NCI-H1105 (cell line): ENCODE data around the gene IKZF1.

Experiments used
- DNase-seq: peaks from one replicate; lab custom pipeline; 2025; lab: John Stamatoyannopoulos, UW

The IKZF1 gene

DNA sequence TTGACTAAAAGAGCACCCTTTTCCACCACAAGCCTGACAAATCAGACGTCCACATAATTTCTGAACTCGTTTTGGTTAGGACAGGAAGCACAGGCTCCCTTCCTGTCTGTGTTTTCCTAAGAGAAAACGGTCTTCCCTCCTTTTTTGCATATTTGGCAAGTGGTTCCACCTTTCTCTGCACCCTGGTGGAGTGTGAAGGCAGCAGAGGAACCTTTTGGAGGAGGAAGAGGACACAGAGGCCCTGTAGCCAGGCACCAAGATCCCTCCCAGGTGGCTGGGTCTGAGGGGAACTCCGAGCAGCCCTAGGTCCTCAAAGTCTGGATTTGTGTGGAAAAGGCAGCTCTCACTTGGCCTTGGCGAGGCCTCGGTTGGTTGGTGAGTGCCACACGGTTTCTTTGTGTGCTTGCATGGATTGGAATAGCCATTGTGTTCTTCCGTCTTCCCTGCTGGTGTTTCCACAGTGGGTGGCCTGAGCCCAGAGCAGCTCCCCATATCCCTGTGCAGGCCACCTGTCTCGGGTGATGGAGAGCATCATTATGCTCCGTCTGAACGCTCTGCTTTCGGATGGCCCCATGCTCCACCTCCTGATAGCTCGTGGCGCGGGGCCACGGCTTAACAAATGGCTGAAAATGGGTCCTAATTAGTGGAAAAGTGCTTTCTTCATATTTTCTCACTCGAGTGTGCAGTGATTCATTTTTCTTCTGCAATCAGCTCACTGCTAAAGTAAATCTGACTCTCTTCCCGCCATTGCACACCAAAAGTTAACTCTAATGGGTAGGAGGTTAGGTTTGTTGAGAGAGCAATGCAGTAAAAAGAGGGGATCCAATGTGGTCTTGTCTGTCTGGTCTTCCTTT lies 4.2 kb downstream of the IKZF1 start:
- DNase-seq: no peak

DNA sequence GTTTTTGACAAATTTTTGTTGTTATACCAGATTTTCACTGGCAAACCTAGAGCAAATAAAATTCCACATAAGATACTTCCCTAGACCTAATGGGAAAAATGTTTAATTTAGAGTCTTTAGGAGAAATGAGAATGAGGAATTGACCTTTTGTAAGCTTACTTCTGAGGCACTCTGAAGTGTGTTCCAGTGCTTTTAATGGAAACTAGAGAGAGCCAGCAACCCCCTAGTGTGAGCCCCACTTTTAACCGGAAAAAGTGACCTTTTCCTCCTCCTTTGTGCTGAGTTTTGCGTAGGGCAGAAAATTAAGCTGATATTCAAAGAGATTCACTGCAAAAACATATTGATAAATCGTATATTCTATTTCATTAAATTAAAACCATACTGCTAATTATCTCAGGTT lies 5.2 kb downstream of the IKZF1 start:
- DNase-seq: no peak

DNA sequence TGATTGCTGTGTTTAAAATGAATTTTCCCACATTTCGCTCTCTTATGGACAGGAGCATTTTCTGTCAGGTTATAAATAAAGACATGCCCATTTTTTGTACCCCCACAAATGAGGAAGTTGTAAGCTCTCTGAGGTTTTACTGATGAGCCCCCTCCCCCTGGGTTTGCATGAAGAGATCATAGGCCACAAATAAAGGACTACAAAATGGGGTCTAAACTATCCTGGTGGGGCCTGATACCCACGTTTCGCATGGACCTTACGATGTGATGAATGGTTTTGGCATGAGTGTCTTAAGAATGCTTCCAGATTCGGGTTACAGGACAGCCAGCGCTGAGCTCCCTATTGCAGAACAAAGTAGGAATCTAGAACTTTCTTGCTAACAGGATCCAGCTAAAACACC lies 5.8 kb downstream of the IKZF1 start:
- DNase-seq: no peak

DNA sequence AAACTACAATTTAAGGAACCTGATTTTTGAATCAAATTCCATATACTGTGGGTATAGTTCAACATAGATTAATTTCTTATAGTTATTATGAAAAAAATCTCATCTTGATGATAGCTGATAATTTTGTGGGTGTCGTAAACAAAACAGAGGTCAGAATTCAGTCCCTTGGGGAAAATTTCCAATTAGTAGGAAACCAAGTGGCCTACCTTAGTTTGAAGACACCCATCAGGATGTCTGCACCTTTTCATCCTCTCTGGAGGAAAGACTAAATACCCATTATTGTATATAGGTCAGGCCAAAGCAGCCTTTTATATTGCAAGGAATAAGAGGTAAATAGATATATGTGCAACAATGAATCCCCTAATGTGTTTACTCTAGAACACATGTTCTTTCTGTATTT lies 6.4 kb downstream of the IKZF1 start:
- DNase-seq: no peak

DNA sequence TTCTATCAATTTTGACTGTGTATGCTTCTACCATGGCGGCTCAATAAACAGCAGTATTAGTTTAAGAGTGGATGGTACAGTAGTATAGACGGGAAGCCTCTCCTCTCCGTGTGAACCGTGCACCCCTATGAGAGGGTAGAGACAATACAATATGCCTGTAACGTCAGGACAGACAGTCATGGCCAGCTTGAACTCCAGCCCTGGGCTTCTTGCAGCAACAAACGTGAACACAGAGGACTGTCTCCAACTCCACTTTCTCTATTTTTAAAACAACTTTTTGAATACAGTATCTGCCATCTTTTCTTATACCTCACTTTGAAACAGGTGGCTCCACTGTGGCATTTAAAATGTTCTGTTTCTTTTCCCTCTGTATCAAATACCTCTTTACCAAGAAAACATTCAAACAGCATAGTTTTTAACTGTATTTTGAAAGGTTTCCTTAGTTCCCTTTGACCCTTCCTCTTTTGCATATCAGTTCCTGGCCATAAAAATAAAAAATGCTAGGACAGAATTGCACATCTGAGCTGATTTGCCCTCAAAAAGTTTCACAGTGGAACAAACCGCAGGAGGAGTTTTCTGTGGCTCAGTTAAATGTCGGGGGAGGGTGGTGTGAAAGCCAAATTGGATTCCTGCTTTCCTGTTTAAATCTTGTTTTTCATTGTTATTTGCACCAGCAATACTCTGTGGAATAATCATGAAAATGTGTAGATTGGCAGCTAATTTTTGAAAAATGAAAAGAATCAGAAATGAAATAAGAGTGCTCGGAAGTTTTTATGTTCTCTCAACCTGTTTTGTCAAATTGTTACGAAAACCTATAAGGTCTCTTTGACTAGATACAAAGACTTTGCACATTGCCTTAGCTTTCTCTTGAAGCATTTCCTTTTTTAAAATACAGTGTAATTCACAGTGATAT lies 8.0 kb downstream of the IKZF1 start:
- DNase-seq: no peak

DNA sequence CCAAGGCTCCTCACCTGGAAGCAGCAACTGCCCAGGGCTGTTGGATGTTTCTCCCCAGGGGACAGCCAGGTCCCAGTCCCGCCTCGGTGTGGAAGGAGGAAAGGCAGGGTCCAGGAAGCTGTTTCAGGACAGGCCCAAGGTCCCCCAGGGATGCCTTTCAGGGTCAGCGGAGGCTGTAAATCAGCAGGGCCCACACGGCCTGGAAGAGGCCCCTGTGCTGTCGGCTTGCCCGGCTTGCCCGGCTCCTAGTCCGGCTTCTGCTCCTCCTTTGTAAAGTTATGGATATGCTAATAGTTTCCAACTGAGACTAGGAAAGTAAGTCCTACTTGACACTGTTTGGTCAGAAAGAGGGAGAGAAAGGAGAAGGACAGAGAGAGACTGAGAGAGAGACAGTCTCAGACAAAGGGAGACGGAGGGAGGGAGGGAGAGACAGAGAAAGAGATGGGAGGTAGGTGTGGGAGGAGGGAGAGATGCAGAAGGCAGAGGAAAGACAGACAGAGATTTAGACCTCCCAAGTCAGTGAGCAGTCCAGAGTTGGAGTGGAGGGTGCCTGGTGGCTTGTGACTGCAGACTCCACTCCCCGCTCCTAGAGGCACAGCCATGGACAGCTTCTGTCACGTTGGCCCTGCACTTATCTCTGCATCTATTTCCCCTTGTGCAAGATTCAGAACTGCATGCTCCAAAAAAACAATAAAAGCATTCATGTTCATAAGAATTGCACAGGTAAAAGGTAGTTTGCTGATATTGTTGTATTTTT lies 10.5 kb downstream of the IKZF1 start:
- DNase-seq: no peak

DNA sequence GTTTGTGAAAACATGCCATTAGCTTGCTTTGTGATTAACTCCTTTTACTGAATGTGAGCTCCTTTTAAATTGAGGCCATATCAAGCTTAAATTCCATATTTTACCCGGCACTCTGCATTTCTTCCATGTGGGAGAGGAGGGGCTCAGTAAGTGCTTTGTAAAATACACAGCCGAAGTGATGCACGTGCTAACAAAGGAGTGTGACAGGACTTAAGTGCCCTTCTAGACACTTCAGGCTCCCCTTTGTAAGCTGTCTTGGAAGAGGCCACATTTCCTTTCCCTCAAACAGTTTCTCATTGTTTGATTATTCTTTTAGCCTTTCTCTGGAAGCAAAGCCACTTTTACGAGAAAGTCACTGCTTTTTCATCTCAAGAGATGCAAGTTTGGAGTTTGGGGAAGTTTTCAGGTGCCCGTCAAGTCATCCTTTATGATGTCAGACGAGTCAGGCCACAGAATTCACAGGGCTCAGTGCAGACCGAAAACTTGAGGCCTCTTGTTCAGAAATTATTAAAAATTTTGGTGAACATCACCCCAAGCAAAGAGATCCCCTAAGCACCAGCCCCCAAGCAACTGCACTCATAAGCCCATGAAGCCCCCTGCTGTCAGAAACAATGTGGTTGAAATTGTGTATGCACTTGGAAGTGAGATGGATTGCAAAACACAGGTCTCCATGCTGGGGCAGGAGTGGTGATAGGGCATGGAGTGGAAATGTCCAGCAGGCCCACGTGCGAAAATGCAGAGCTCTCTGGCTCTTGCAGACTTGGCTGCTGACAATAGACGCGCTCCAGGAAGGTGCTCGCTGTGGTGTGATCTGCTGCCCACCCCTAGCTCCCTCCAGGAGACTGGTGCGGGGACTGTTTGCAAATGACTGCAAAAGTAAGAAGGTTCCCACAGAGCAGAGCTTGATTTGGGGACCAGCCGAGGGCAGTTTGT lies 11.5 kb downstream of the IKZF1 start:
- DNase-seq: no peak

DNA sequence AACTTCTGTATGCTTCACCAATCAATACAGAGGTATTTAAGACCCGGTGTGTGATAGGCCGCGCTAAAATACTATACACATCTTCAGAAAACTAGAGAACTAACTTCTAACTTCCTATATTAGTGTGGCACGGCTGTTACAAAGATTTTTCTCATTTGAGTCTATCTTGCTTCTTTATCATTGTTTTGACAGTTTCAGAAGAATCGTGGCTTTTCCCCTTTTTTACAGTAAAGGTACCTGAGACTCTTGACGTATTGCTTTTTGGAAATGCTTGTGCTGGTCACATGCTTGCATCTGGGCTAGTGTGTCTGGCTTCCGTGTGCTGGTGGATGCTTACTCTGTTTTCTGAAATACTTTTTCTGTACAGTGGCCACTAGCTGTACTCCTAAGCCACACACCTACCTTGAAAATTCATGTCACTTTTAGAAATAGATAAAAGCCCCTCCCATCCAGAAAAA lies 12.7 kb downstream of the IKZF1 start:
- DNase-seq: no peak

DNA sequence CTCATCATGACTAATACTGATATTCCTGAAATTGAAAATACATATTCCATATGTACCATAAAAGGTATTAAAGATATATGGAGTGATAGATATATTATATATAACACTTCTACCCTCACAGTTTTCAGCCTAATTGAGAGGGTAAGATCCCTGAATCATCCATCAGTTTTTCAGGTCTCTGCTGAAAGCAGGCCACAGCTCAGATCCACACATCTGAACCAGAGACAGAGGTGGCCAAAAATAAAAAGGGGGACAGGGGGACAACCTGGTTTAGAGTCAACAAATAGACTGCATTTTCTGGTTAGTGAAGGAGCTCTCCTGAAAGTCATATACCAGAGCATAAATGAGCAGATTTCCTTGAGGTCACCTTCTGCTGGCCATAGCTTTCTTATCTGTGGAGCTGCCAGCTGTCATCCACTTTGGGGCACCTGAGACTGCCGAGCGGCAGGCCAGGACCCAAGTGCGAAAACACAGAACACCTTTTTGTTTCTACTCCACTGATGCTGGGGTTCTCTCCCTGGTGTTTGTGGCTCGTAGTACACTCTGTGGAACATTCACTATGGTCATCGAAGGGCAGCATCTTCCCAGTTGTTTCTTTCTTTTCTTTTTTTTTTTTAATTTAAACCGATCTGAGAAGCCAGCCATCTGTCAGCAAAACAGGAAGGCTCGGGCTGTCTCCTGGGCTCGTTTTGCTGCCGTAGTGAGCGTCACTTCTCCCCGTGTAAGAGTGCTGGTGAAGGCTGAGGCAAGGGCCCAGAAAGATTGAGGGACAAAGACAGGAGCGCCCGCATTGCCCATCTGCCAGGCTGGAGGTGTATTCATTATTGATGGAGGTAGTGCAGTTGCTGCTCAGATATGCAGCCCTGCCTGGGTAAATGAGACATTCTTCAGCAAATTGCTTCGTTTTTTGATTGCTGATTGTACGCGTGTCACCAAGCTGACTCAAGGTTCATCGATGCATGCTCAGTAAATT lies 13.5 kb downstream of the IKZF1 start:
- no peak for DNase-seq

DNA sequence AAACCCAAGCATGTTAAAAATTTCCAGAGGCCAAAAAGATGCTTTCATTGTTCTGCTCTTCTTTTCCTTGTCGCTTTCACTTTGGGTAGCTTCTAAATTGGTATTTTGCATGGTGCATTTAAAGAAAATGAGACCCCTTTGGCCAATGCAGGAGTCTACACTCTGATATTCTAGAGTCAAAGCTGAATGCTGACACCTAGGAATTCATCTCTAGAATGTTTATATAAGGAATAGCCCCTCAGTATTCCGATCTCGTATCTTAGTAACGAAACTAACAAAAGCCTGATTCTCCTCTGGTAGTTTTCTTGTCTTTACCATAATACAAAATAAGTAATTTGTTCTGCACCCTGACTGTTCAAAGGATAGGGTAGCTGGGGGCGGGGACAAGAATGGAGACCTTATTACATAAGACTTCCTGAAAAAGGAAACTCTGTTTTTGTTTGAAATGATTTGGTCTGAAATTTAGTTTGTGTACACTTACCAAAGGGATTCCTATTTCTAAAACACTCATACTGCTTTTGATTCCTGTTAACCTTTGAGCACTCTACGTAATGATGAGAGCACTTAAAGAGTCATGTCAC lies 17.1 kb downstream of the IKZF1 start:
- DNase-seq: no peak

DNA sequence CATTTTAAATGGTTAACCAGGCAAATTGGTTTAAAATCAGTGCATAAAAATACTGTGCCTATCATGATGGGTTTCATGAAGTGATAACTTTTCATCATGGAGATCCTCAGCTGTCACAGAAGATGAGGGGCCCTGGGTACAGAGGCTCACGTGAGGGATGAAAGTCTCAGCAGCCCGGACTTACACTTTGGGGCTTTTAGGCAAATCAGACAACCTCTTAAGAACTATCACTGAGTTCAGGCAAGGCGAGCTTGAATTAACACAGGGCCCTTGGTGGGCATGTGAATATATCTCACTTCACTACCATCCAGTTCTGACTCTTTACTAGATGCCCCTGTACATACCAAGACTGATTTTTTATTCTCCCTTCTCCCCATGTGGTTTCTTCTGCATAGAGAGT lies 19.6 kb downstream of the IKZF1 start:
- DNase-seq: no peak

DNA sequence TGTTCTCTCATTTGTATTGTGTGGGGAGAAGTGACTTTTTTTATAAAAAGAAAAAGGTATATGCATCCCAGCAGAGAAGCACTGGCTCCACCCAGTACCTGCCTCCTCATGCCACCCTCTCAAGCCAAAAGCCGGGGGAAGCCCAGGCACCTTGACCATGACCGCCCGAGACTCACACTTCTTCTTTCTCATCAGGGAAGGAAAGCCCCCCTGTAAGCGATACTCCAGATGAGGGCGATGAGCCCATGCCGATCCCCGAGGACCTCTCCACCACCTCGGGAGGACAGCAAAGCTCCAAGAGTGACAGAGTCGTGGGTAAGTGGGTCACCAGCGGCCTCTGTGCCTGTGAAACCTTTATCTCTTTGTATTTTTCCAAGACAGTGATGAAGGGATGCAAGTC lies 22.9 kb downstream of the IKZF1 start:
- DNase-seq: no peak

DNA sequence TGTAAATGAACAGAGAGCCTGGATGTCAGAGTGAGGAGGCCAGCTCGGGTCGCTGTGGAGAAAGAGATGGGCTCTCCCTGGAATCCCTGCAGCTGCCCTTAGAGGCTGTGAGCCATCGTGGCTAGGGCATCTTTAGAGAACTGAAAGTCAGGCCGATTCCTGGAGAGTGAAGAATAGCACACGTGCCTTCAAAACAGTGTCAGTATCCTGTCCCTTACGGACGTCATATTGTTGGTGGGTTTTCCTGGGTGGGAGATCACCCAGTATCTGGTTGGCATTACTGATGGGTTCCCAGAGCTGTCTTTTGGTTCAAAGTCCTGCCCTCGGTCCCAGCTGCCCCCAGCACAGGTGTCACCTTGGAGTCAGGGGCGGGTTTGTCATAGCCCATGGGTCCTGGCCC lies 25.3 kb downstream of the IKZF1 start:
- DNase-seq: no peak

DNA sequence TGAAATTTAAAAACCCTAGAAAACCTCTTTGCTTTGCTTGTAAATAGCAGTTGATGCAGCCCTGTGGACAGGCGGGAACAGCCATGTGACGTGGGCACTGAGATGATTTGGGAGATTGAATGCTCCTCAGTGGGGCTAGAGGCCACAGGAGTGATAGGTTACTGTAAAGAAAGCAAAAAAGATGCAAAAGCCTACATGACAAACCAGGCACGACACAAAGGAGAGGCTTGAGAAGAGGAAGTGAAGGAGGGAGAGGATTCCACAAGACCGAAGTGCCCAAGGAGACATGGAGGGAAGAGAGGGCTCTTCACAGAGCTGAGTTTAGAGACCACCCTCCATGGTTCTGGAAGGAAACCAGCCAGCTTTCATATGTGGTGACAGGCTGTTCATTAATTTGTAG lies 25.7 kb downstream of the IKZF1 start:
- no peak for DNase-seq

DNA sequence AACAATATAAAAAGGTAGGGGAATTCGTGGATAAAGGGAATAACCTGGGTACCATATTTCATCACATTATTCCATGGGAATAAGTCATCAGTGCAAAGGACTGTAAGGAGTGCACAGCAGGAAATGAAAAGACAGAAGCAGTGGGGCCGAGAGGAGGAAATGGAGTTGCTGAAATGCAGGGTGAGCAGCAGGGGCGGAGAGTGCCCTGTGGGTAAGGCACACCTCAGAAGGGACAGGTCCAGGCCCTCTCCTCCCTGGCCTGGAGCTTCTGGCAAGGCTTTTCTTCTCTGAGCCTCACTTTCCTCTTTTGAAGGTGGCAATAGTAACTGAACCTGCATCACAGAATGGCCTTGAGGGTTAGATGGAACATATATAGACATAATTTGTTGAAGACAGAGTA lies 26.2 kb downstream of the IKZF1 start:
- no peak for DNase-seq

DNA sequence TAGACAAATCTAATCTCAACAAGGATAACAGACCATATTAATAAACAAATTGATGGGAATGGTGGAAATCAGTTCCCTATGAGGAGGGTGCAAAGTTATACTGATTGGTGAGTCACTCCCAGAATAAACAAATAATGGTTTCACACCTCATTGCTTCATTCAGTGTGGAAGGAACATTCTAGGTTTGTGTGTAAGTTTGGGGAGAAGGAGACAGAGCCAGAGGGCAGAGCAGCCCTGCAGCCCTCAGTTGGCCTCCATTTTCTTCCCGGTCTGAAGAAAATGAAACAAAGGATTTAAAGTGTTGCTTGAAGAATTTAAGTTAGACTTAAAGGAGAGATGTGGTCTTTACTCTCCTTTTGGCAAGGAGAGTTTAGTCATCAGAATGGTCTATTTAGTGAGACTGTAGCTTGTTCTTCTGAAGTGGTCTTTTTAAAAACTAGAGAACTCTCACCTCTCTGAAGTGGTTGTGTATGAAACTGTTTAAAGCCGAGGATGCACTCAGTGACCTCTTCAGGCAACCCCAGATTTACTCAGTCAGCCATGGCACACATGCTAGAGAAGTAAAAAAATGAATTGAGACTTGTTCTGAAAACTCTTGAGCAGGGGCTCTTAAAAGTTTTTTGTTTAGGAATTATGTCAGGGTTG lies 27.2 kb downstream of the IKZF1 start:
- no peak for DNase-seq

DNA sequence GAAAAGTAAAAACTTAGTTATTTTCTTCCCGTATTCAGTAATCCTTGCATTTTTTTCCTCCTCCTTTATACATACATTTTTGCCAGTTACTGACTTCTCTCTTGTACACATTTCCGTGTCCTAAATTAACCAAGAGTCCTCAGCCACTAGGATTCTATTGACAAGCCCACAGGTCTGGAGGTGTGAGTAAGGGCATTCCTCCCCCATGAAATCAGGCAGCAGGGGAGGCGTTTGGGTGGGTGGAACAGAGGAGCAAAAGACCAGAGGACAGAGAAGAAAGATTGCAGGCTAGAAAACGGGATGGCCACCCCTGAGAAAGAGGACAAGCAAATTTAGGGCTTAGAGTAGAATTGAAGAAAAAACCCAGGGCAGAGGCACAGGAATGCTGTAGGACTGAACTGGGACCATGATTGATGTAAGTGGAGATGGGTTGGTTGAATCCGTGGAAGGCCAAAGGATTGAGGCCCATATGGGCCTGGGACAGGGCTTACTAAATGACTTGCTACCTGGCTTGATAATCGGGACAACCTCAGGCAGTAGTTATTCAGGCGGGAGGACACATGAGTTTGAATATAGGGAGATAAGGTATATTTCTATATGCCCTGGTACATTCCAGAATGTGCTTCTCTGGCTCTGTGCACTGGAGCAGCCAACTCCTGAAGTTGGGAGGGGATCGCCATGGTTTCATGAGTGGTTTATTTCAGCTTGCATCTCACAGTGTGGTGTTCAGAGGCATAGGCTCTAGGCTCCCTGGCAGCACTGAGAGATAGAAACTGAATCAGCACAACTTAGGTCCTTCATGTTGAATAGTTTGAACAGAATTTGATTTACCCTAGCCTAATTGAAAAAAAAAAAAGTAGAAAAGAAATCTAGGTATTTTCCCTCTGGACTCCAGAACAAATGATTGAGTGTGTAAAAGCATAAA lies 28.0 kb downstream of the IKZF1 start:
- DNase-seq: no peak

DNA sequence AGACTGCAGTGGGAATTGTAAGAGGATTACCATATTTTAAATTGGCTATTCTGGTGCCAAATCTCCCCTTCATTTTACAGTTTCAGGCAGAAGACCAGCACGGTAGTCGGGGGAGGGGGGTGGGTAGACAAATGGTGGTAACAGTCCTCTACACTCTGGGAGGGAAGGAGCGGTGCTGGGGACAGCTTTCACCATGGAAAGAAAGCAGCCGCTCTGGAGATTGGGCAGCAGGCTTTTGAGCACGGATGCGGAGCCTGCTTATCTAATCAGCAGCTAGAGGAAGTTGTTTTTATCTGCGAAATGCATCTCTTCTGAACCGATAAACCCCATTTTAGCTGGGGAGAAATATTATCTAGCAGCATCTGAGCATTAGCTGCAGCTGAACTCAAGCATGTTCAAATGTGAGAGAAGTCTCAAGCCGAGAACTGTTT lies 28.7 kb downstream of the IKZF1 start:
- DNase-seq: no peak
